Breast epithelium (tissue), 4 donors: ENCODE measurements around the gene EFL1. TPM values are rescaled to one million over a fixed set of nuclear protein-coding genes. Genes with fewer than 3 reads are reported as not detected.
A peak's percentile ranks its signal among the peaks of the same experiment; 100 is the strongest.

Experiments used
- DNase-seq, 2 donors: peaks; one replicate each; pipeline ENCODE4 v3.0.0-alpha.2; 2019; ENCODE audit warnings: low spot score in 2 of 2
- H3K27ac ChIP-seq, 2 donors: fragments of 200-600 bp; sonication (generic) in 1 of 2; one replicate each; pipeline ENCODE4 v1.5.1; 2016 to 2019; ENCODE audit warnings: mild to moderate bottlenecking in 1 of 2
- H3K27me3 ChIP-seq, 2 donors: fragments of 200-600 bp; sonication (generic) in 1 of 2; one replicate each; pipeline versions ENCODE4 v1.5.1 to v1.6.0; 2017 to 2019; ENCODE audit warnings: control low read depth in 1 of 2, mild to moderate bottlenecking in 1 of 2
- H3K36me3 ChIP-seq: fragments of 200-600 bp; one replicate; pipeline ENCODE4 v1.5.1; 2019
- H3K4me1 ChIP-seq, 2 donors: fragments of 200-600 bp; sonication (generic); one replicate each; pipeline ENCODE4 v1.5.1; 2016 to 2019; ENCODE audit warnings: control low read depth in 1 of 2
- H3K4me3 ChIP-seq, 3 donors: fragments of 200-600 bp; sonication (generic); 1 replicate in 2 of 3; 2 replicates in 1 of 3; pipeline ENCODE4 v1.5.1; 2016 to 2019; ENCODE audit warnings: mild to moderate bottlenecking in 3 of 3, moderate library complexity in 2 of 3
- H3K9me3 ChIP-seq, 2 donors: fragments of 200-600 bp; sonication (generic) in 1 of 2; one replicate each; pipeline ENCODE4 v1.5.1; 2016 to 2019; ENCODE audit warnings: control low read depth in 1 of 2
- POLR2A ChIP-seq: fragments of 450-650 bp; IDR thresholded peaks from one replicate; pipeline ENCODE4 v1.6.1; 2016; ENCODE audit warnings: antibody characterized with exemption, mild to moderate bottlenecking, moderate library complexity
- POLR2AphosphoS5 ChIP-seq, 3 donors: sonication (generic); formaldehyde crosslinking; IDR thresholded peaks; one replicate each; pipeline ENCODE4 v1.6.1; 2017; ENCODE audit warnings: antibody characterized with exemption in 3 of 3
- intact Hi-C: fragments of 100-400 bp; cut with DNase I; formaldehyde crosslinking; loops from one replicate; pipeline ENCODE4 v1.15.1; 2023; ENCODE audit warnings: low total_unique reads
- total RNA-seq, 3 donors: library from RNA; depleted of rRNA; stranded (reverse); fragments of >200 nt; gene quantifications; one replicate each; pipeline ENCODE4 v1.1.0, GENCODE V29; 2016
- TF ChIP-seq, protein P1 (sequence below), 3 donors: fragments of 450-650 bp; IDR thresholded peaks; one replicate each; pipeline ENCODE4 v1.5.1; 2016 to 2017; ENCODE audit warnings: antibody characterized with exemption in 3 of 3, mild to moderate bottlenecking in 3 of 3, moderate library complexity in 3 of 3

The EFL1 gene
- total RNA-seq, 3 donors from 2014 or later = 12.5 to 23.7 (median 22.9) TPM

DNA sequence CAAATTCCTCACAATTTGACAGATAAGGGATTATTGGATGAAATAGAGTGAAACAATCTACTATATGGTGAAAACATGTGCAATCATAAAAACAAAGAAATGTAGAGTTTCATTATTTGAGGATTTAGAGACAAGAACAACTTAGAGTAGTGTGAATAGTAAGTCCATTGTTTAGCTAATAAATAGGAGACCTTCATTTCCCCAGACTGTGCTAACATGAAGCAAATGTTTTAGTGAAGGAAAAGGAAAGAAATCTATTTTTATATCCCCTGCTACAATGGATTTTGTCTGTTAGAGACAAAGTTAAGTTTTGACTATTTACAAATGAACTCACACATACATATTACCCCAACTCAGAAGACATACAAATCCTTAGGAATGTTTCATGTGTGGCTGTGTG lies 77.8 kb downstream of the EFL1 start:
- intact Hi-C loops = no loop called here
- TF ChIP-seq POLR2A (no peak), POLR2AphosphoS5 (IDR thresholded peaks at IDR 0.05) (no peak)
- TF ChIP-seq, protein P1, sequence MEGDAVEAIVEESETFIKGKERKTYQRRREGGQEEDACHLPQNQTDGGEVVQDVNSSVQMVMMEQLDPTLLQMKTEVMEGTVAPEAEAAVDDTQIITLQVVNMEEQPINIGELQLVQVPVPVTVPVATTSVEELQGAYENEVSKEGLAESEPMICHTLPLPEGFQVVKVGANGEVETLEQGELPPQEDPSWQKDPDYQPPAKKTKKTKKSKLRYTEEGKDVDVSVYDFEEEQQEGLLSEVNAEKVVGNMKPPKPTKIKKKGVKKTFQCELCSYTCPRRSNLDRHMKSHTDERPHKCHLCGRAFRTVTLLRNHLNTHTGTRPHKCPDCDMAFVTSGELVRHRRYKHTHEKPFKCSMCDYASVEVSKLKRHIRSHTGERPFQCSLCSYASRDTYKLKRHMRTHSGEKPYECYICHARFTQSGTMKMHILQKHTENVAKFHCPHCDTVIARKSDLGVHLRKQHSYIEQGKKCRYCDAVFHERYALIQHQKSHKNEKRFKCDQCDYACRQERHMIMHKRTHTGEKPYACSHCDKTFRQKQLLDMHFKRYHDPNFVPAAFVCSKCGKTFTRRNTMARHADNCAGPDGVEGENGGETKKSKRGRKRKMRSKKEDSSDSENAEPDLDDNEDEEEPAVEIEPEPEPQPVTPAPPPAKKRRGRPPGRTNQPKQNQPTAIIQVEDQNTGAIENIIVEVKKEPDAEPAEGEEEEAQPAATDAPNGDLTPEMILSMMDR (IDR thresholded peaks at IDR 0.05) = no peak
- peak overlapping the region in 1 of 2 donors; percentile 27 for H3K27ac ChIP-seq

DNA sequence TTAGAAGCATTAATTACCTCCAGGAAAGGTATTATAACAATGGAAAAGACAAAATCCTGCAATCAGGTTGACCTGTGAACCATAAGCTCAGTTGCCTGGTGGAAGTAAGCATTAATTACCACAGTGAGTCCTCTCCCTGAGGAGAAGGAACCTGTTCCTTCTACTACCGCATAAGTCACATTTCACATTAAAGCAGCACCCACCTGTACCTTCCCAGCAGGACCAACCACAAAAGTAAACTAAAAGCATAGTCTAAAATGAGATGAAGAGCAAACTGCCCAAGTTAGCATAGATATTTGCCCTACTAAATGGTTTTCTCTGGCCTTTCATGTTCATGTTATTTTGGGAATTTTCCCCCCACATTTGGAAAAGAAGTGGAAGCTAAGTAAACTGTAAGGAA lies 78.2 kb downstream of the EFL1 start:
- no peak for DNase-seq

More for the DNA sequence above, 77.8 kb downstream of the EFL1 start:
- peaks cover 5 to 6% of the 10 kb centered on the region in 2 donors for H3K4me1 ChIP-seq
- H3K36me3 ChIP-seq = no peaks in the 10 kb centered on the region
- no peaks in the 10 kb centered on the region for H3K9me3 ChIP-seq
- H3K4me3 ChIP-seq = no peak overlapping the region
- DNase-seq = no peak
- no peaks in the 10 kb centered on the region for H3K27me3 ChIP-seq

DNA sequence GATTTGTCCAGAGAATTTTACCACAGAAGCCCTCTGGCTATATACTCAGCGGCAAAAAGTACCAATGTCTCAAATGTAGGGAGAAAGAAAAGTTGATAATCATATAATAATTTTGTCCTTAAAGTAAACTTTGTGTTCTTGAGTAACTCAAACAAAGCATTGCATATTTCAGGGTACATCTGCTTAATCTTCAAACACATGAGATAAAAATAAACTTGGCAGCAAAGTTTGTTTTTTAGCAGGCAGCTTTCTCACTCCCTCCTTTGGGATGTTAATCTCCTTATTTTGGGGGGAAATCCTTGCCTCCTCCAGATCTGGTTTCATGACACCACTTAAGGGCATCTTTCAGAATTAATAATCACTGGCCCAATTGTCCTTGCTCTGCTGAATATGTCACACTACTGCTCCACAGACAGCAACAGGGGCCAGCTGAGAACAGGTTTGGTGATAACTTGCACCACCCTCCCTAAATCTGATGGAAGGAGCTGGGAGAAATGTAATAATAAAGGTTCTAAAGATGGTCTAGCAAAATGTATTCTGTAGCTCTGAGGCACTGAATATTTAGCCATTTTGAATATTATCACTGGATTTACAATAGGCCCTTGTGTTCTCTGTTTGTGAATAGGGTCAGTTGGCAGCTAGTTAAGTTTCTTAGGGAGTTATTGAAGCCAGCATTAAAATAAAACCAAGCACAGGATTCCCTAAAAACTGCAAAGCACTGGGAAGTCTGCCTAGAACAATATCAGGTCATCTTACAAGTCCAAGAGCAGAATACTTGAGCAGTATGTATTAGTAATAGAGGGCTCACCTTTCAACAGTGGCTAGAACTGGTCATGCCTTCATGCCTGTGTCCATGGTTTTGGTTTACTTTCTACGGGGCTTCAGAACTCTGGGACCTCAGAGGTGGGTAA lies 79.2 kb downstream of the EFL1 start:
- Histone ChIP-seq H3K27me3 (no peaks in the 10 kb centered on the region), H3K4me1 (peaks cover 5 to 6% of the 10 kb centered on the region in 2 donors), H3K27ac (peak overlapping the region; percentile 27 to 59), H3K4me3 (no peak overlapping the region), H3K9me3 (no peaks in the 10 kb centered on the region), H3K36me3 (no peaks in the 10 kb centered on the region)
- TF ChIP-seq, protein P1 (IDR thresholded peaks at IDR 0.05) = no peak
- TF ChIP-seq POLR2AphosphoS5 (IDR thresholded peaks at IDR 0.05) (no peak), POLR2A (no peak)
- intact Hi-C loops = no loop called here
- no peak for DNase-seq

More for the DNA sequence above, 78.2 kb downstream of the EFL1 start:
- Histone ChIP-seq H3K9me3 (no peaks in the 10 kb centered on the region), H3K36me3 (no peaks in the 10 kb centered on the region), H3K27ac (peak overlapping the region; percentile 27 to 54), H3K4me1 (peaks cover 5 to 6% of the 10 kb centered on the region in 2 donors), H3K27me3 (no peaks in the 10 kb centered on the region), H3K4me3 (no peak overlapping the region)
- TF ChIP-seq POLR2A (no peak), POLR2AphosphoS5 (IDR thresholded peaks at IDR 0.05) (no peak)
- TF ChIP-seq, protein P1 (IDR thresholded peaks at IDR 0.05) = no peak
- intact Hi-C loops = no loop called here

DNA sequence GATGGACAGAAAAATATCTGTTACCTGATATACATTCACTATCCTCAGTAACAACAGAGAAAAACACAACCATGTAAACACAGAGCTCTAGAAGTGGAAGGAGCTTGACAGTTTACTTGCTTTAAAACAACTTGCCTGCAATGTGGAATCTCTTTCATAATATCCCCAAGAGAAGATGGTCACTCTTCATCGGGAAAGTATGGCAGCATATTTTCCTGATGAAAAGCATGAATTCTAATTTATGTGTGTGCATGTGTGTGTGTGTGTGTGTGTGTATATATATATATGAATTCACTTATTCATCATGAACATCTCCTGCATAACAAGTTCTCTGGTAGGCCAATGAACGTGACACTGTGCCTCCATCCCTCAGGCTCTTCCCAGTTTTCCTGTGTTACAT lies 81.2 kb downstream of the EFL1 start:
- peaks cover 5 to 11% of the 10 kb centered on the region in 2 donors for H3K4me1 ChIP-seq

More for the DNA sequence above, 81.2 kb downstream of the EFL1 start:
- Histone ChIP-seq H3K27me3 (no peaks in the 10 kb centered on the region), H3K4me3 (no peak overlapping the region), H3K36me3 (no peaks in the 10 kb centered on the region), H3K27ac (no peak overlapping the region), H3K9me3 (no peaks in the 10 kb centered on the region)
- intact Hi-C loops = no loop called here
- no peak for DNase-seq
- no peak for TF ChIP-seq POLR2AphosphoS5 (IDR thresholded peaks at IDR 0.05)
- no peak for TF ChIP-seq POLR2A
- TF ChIP-seq, protein P1 (IDR thresholded peaks at IDR 0.05) = no peak
